HEK293 (cell line): Measurements from ENCODE around the gene B4GALT1.

Source experiments
- ATF2 ChIP-seq: fragments of 450-650 bp; formaldehyde crosslinking; IDR thresholded peaks from 2 replicates; pipeline ENCODE4 v1.5.1; 2016; ENCODE audit warnings: missing biosample characterization, missing genetic modification characterization, low read depth
- CTCF ChIP-seq: fragments of 450-650 bp; formaldehyde crosslinking; IDR thresholded peaks from 2 replicates; pipeline ENCODE4 v1.5.1; 2016; ENCODE audit warnings: missing biosample characterization, missing genetic modification characterization
- KLF1 ChIP-seq: fragments of 450-650 bp; formaldehyde crosslinking; IDR thresholded peaks from 2 replicates; pipeline ENCODE4 v1.5.1; 2016; ENCODE audit warnings: missing biosample characterization, missing genetic modification characterization
- KLF9 ChIP-seq: fragments of 450-650 bp; formaldehyde crosslinking; IDR thresholded peaks from 2 replicates; pipeline ENCODE4 v1.5.1; 2016; ENCODE audit warnings: missing biosample characterization, missing genetic modification characterization, low read depth
- REST ChIP-seq: fragments of 450-650 bp; formaldehyde crosslinking; IDR thresholded peaks from 2 replicates; pipeline ENCODE4 v1.5.1; 2016; ENCODE audit warnings: missing biosample characterization, missing genetic modification characterization
- ZFP41 ChIP-seq: fragments of 450-650 bp; formaldehyde crosslinking; IDR thresholded peaks from 2 replicates; pipeline ENCODE4 v1.5.1; 2016; ENCODE audit warnings: missing biosample characterization, missing genetic modification characterization, borderline replicate concordance
- ZNF19 ChIP-seq: fragments of 450-650 bp; formaldehyde crosslinking; IDR thresholded peaks from 2 replicates; pipeline ENCODE4; 2016; ENCODE audit warnings: missing biosample characterization, missing genetic modification characterization, low read depth
- ZNF274 ChIP-seq, 2 experiments: fragments of 200-500 bp in 1 of 2; fragments of 450-650 bp in 1 of 2; sonication (Bioruptor generic) in 1 of 2; formaldehyde crosslinking in 1 of 2; IDR thresholded peaks; 2 replicates each; pipeline versions ENCODE4 v1.5.1 to v1.6.1; 2014 to 2016; ENCODE audit warnings: borderline replicate concordance in 1 of 2, inconsistent platforms in 1 of 2, low read length in 1 of 2, missing biosample characterization in 1 of 2, missing genetic modification characterization in 1 of 2
- ZNF610 ChIP-seq: fragments of 450-650 bp; formaldehyde crosslinking; IDR thresholded peaks from 2 replicates; pipeline ENCODE4 v1.5.1; 2016; ENCODE audit warnings: missing biosample characterization, missing genetic modification characterization, borderline replicate concordance

GRCh38 chr9:33111631-33112030 lies 55.5 kb downstream of the B4GALT1 start:
- TF ChIP-seq ZFP41 (tag by site-specific recombination) = no peak
- TF ChIP-seq REST = no peak
- TF ChIP-seq ZNF274 (IDR thresholded peaks at IDR 0.05; ENCODE audit: low read length) = no peak
- TF ChIP-seq ZNF274 (tag by site-specific recombination; IDR thresholded peaks at IDR 0.05; ENCODE audit: borderline replicate concordance) = no peak
- no peak for TF ChIP-seq CTCF
- TF ChIP-seq KLF9 = no peak
- TF ChIP-seq ZNF610 (tag by site-specific recombination) = no peak
- TF ChIP-seq ZNF19 (tag by site-specific recombination) = no peak
- no peak for TF ChIP-seq KLF1 (tag by site-specific recombination)
- TF ChIP-seq ATF2 (tag by site-specific recombination) = no peak
